ENCODE data around the gene SLA2.

Gene SLA2

GRCh38 chr20:36593347-36593929 is 52.6 kb downstream of the SLA2 start:
- H3K4me3 ChIP-seq (replicated peaks; ENCODE audit: low read depth, low read length) = no peak overlapping the region
- peaks cover 16% of the 10 kb centered on the region for H3K36me3 ChIP-seq (ENCODE audit: control insufficient read depth, insufficient read depth, low read length)
- H3K27me3 ChIP-seq (replicated peaks; ENCODE audit: control insufficient read depth, insufficient read depth, low read length) = no peaks in the 10 kb centered on the region
- no peak for TF ChIP-seq CTCF (IDR thresholded peaks at IDR 0.05; ENCODE audit: insufficient read depth, low read length, poor library complexity, severe bottlenecking)
- no peak for DNase-seq (ENCODE audit: extremely low read depth, insufficient read length)

GRCh38 chr20:36591854-36592641 is 53.9 kb downstream of the SLA2 start:
- peaks cover 18% of the 10 kb centered on the region for H3K36me3 ChIP-seq (ENCODE audit: control insufficient read depth, insufficient read depth, low read length)
- H3K27me3 ChIP-seq (replicated peaks; ENCODE audit: control insufficient read depth, insufficient read depth, low read length) = no peaks in the 10 kb centered on the region
- no peak for DNase-seq (ENCODE audit: extremely low read depth, insufficient read length)
- no peak overlapping the region for H3K4me3 ChIP-seq (replicated peaks; ENCODE audit: low read depth, low read length)
- TF ChIP-seq CTCF (IDR thresholded peaks at IDR 0.05; ENCODE audit: insufficient read depth, low read length, poor library complexity, severe bottlenecking) = no peak

- Histone ChIP-seq H3K36me3 (ENCODE audit: control insufficient read depth, insufficient read depth, low read length) (peaks cover 21% of the 10 kb centered on the region), H3K27me3 (replicated peaks; ENCODE audit: control insufficient read depth, insufficient read depth, low read length) (no peaks in the 10 kb centered on the region), H3K4me3 (replicated peaks; ENCODE audit: low read depth, low read length) (no peak overlapping the region)
- no peak for TF ChIP-seq CTCF (IDR thresholded peaks at IDR 0.05; ENCODE audit: insufficient read depth, low read length, poor library complexity, severe bottlenecking)
- no peak for DNase-seq (ENCODE audit: extremely low read depth, insufficient read length)
Observed at GRCh38 chr20:36591281-36591680, 54.7 kb downstream of the SLA2 start.

- Histone ChIP-seq H3K36me3 (ENCODE audit: control insufficient read depth, insufficient read depth, low read length) (peaks cover 30% of the 10 kb centered on the region), H3K4me3 (replicated peaks; ENCODE audit: low read depth, low read length) (no peak overlapping the region), H3K27me3 (replicated peaks; ENCODE audit: control insufficient read depth, insufficient read depth, low read length) (no peaks in the 10 kb centered on the region)
- no peak for DNase-seq (ENCODE audit: extremely low read depth, insufficient read length)
- TF ChIP-seq CTCF (IDR thresholded peaks at IDR 0.05; ENCODE audit: insufficient read depth, low read length, poor library complexity, severe bottlenecking) = no peak
Observed at GRCh38 chr20:36587388-36588070, 58.5 kb downstream of the SLA2 start.

- TF ChIP-seq CTCF (IDR thresholded peaks at IDR 0.05; ENCODE audit: insufficient read depth, low read length, poor library complexity, severe bottlenecking) = no peak
- Histone ChIP-seq H3K36me3 (ENCODE audit: control insufficient read depth, insufficient read depth, low read length) (peaks cover 33% of the 10 kb centered on the region), H3K27me3 (replicated peaks; ENCODE audit: control insufficient read depth, insufficient read depth, low read length) (no peaks in the 10 kb centered on the region), H3K4me3 (replicated peaks; ENCODE audit: low read depth, low read length) (no peak overlapping the region)
- DNase-seq (ENCODE audit: extremely low read depth, insufficient read length) = no peak
Observed at GRCh38 chr20:36585410-36586125, 60.4 kb downstream of the SLA2 start.

All from GM06990 (cell line).